Smooth muscle cell (in vitro differentiated cells): ENCODE data around the gene NR4A3. TPM values are rescaled to one million over a fixed set of nuclear protein-coding genes. Genes with fewer than 3 reads are reported as not detected.

Source experiments
- DNase-seq: peaks from one replicate; lab custom pipeline; 2025; ENCODE audit not compliant: unreplicated experiment; lab: John Stamatoyannopoulos, UW
- H2AFZ ChIP-seq: fragments of 200-600 bp; sonication (generic); 2 replicates; pipeline ENCODE4 v1.6.0; 2016; ENCODE audit warnings: antibody characterized with exemption, low read depth, mild to moderate bottlenecking
- H3F3A ChIP-seq: fragments of 200-600 bp; sonication (generic); 2 replicates; pipeline ENCODE4 v1.6.0; 2017; ENCODE audit warnings: antibody characterized with exemption, low read depth
- H3K27ac ChIP-seq: fragments of 200-600 bp; sonication (generic); 2 replicates; pipeline ENCODE4 v1.5.1; 2016; ENCODE audit warnings: low read depth, mild to moderate bottlenecking
- H3K27me3 ChIP-seq: fragments of 200-600 bp; sonication (generic); 2 replicates; pipeline ENCODE4 v1.6.1; 2016; ENCODE audit warnings: low read depth, mild to moderate bottlenecking
- H3K36me3 ChIP-seq: fragments of 200-600 bp; sonication (generic); 2 replicates; pipeline ENCODE4 v1.5.1; 2016; ENCODE audit warnings: low read depth
- H3K4me1 ChIP-seq: fragments of 200-600 bp; sonication (generic); 2 replicates; pipeline ENCODE4 v1.5.1; 2016; ENCODE audit warnings: low read depth
- H3K4me2 ChIP-seq: fragments of 200-600 bp; sonication (generic); 2 replicates; pipeline ENCODE4 v1.6.0; 2016; ENCODE audit warnings: mild to moderate bottlenecking
- H3K4me3 ChIP-seq: fragments of 200-600 bp; sonication (generic); 2 replicates; pipeline ENCODE4 v1.5.1; 2016; ENCODE audit warnings: mild to moderate bottlenecking
- H3K79me2 ChIP-seq: fragments of 200-600 bp; sonication (generic); 2 replicates; pipeline ENCODE4 v1.6.0; 2016; ENCODE audit warnings: low read depth, mild to moderate bottlenecking
- H3K9ac ChIP-seq: fragments of 200-600 bp; sonication (generic); 2 replicates; pipeline ENCODE4 v1.6.0; 2016; ENCODE audit warnings: low read depth
- H3K9me3 ChIP-seq: fragments of 200-600 bp; sonication (generic); replicated peaks from 2 replicates; pipeline ENCODE4 v1.5.1; 2016; ENCODE audit warnings: low read depth
- H4K20me1 ChIP-seq: fragments of 200-600 bp; sonication (generic); 2 replicates; pipeline ENCODE4 v1.6.0; 2016; ENCODE audit warnings: low read depth
- CTCF ChIP-seq: fragments of 200-600 bp; sonication (generic); IDR thresholded peaks from 2 replicates; pipeline ENCODE4 v1.5.1; 2017; ENCODE audit warnings: borderline replicate concordance, mild to moderate bottlenecking, antibody characterized with exemption; ENCODE audit not compliant: insufficient read depth, poor library complexity, severe bottlenecking
- WGBS: methylation state at CpG from one replicate; pipeline ENCODE4 v1.1.7; 2016; ENCODE audit warnings: low lambda C conversion rate; 5-methylcytosine and 5-hydroxymethylcytosine counted together
- polyA plus RNA-seq: library from polyadenylated mRNA; unstranded; fragments of >200 nt; fragmentation: Nextera tagmentation; extraction: Ambion mirVana; gene quantifications from 2 replicates; pipeline ENCODE4 v1.2.1, GENCODE V29; 2016
- total RNA-seq: library from RNA; depleted of rRNA; stranded (reverse); fragments of >200 nt; gene quantifications from 2 replicates; pipeline ENCODE4 v1.2.3, GENCODE V29; 2014

The NR4A3 gene
- total and polyA plus RNA-seq, 2 experiments from 2014 or later: 7.8 to 23.5 TPM

GRCh38 chr9:99807956-99808355 lies 13.7 kb upstream of the NR4A3 start:
- Histone ChIP-seq H2AFZ (no peak overlapping the region), H3F3A (no peaks in the 10 kb centered on the region), H3K36me3 (no peaks in the 10 kb centered on the region), H3K4me3 (no peak overlapping the region), H3K27ac (no peak overlapping the region), H4K20me1 (no peaks in the 10 kb centered on the region), H3K27me3 (no peaks in the 10 kb centered on the region), H3K79me2 (peaks cover 10% of the 10 kb centered on the region), H3K4me1 (no peaks in the 10 kb centered on the region), H3K9ac (no peak overlapping the region), H3K4me2 (no peak overlapping the region), H3K9me3 (no peaks in the 10 kb centered on the region)
- no peak for DNase-seq
- TF ChIP-seq CTCF: no peak

- Histone ChIP-seq H4K20me1 (no peaks in the 10 kb centered on the region), H3K9ac (no peak overlapping the region), H3K79me2 (peaks cover 10% of the 10 kb centered on the region), H3K27me3 (no peaks in the 10 kb centered on the region), H3F3A (no peaks in the 10 kb centered on the region), H3K36me3 (no peaks in the 10 kb centered on the region), H3K27ac (no peak overlapping the region), H2AFZ (no peak overlapping the region), H3K4me3 (no peak overlapping the region), H3K9me3 (no peaks in the 10 kb centered on the region), H3K4me1 (no peaks in the 10 kb centered on the region), H3K4me2 (no peak overlapping the region)
- 93% methylated on average over 2 of the region's 2 CpGs for WGBS
- TF ChIP-seq CTCF: no peak
- no peak for DNase-seq
Observed at GRCh38 chr9:99808454-99808853, 13.2 kb upstream of the NR4A3 start.

- no peak for DNase-seq
Observed at GRCh38 chr9:99809586-99810319, 11.9 kb upstream of the NR4A3 start.

More at GRCh38 chr9:99809586-99810319, 11.9 kb upstream of the NR4A3 start:
- H3K4me1 ChIP-seq: no peaks in the 10 kb centered on the region
- H3K4me3 ChIP-seq: no peak overlapping the region
- no peaks in the 10 kb centered on the region for H3K27me3 ChIP-seq
- H3K9ac ChIP-seq: no peak overlapping the region
- no peak overlapping the region for H2AFZ ChIP-seq
- no peak overlapping the region for H3K4me2 ChIP-seq
- H3K27ac ChIP-seq: no peak overlapping the region
- H3F3A ChIP-seq: no peaks in the 10 kb centered on the region
- TF ChIP-seq CTCF: no peak
- no peaks in the 10 kb centered on the region for H3K9me3 ChIP-seq
- H4K20me1 ChIP-seq: no peaks in the 10 kb centered on the region
- peaks cover 14% of the 10 kb centered on the region for H3K79me2 ChIP-seq
- H3K36me3 ChIP-seq: no peaks in the 10 kb centered on the region
